DMS 273 (cell line): ENCODE measurements around the gene ZNF480.
A peak's percentile ranks its signal among the peaks of the same experiment; 100 is the strongest.
"Not testable (repeated sequence)": the region's sequence is repeated elsewhere in the genome, so short reads cannot be mapped to it uniquely, and the experiment has no call there.

ENCODE experiments used
- DNase-seq: peaks from one replicate; lab custom pipeline; 2025; ENCODE audit not compliant: unreplicated experiment; lab: John Stamatoyannopoulos, UW

ZNF480 gene

GRCh38 chr19:52296773-52297600, at the start of gene ZNF480:
Gene ZNF480 (plus strand): TSS chr19:52297169. CDS start chr19:52300413, 3,244 bp downstream.
- peak; percentile 95 for DNase-seq

DNA sequence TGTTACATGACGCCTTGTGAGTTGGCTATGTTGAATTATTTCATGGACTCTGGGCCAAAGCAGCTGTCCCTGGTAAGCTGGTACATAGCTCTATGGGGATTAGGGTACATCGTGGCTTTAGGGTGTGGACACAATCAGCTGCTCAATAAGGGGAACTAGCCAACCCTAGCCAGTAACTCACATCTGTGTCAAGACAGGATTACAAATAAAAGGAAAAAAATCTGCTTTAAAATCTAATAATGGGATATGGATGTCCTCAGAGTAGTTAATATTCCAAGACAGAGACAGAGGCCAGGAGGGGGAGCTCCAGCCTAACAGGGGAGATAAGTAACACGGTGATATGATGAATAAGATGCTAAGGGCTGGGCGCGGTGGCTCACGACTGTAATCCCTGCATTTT, 48.7 kb upstream of the ZNF480 start:
- peak; percentile 73 for DNase-seq

DNA sequence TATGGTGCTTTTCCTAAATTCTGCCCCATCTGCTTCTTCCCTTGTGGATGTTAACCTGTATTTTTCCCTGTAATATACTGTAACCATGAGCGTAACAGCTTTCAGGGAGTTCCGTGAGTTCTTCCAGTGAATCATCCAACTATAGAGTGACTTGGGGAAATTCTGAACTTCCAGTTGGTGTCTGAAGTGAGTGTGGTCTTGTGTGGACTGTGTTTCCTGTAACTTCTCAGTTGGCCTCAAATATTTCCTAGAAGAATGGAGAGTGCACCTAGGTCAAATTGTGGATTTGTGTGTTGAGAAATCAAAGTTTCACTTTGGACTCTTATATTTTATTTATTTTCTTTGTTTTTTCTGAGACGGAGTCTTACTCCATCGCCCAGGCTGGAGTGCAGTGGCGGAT, 38.5 kb upstream of the ZNF480 start:
- DNase-seq: no peak

DNA sequence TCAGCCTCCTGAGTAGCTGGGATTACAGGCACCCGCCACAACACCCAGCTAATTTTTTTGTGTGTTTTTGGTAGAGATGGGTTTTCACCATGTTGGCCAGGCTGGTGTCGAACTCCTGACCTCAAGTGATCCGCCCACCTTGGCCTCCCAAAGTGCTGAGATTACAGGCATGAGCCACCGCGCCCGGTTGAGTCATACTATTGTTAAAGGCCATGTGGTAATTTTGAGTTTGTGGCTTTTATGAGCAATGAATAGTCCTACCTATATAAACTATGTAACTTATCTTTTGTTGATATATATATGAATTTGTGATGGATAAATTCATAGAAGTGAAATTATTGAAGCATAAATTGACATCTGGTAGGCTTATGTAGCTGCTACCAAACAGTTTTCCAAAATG, 31.4 kb upstream of the ZNF480 start:
- not testable (repeated sequence) for DNase-seq

DNA sequence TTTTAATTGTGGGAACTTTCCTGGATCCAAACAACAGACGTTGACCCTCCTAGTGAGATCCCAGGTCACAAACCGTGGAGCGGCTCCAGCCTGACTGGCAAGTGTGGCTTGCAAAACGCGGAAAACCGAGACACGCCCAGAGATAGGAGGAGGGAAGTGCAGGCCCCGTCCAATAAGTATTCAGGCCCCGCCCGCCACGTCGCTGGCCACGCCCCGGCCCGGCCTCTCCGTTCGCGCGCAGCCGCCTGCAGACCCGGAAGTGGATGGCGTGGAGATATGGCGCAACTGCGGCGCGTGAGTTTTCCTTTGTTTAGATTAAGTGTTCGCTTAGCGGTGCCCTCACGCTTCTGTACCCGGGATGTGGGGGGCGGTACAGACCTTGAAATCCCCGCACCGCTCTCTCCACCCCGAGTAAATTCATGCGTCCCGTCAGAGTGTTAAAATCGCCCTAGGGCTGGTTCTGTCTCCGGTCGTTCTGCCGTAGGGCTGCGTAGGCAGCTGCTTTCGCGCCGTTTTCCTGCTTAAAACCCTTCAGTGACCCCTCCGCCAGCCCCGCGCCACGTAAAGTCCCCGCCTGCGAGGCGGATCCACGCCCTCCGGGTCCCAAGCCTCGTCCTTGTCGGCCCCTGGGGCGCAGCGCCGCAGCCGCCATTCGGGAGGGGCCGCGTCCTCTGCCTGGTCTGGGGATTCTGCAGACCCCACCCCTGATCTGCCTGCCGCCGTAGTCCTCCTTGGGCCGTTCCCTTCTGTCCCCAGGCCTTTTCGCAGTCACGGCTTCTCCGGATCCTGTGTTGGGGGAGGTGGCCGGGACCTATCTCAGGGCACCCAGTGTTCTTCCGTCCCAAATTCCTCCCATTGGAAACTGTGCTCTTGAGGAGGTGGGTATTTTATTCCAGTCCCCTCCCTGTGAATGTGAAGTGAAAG, 27.4 kb upstream of the ZNF480 start, which contains the start of gene ZNF766:
Gene ZNF766 (plus strand): TSS at position 250 of the 924 bp plus-strand sequence. CDS start 27 bp downstream, at position 277.
- peak; percentile 98 for DNase-seq

DNA sequence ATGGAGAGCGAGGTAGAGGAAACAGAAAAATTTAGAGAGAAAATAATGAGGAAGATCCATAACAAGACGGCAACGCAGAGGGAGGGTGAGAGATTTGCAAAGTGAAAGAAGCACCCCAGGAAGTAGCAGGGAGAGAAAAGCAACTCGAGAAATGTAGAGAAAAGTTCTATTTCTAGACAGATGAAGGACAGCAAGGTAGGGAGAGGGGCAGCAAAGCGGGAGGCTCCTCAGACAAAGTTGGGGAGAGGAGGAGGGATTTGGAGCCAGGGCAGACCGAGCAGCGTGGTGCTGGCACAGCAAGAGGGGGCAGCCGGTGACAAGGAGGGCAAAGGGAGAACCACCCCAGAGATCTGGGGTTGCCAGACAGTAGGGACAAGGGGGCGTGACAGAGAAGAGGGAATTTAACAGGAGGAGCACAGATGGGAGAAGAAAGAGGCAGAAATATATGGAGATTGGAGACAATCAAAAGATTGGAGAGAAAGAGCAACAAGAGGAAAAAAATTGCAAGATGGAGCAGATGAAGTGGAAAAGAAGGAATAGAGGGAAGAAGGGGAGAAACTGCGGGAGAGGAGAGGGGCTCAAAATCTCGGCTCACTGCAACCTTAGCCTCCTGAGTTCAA, 26.6 kb upstream of the ZNF480 start:
- peak; percentile 47 for DNase-seq

- no peak for DNase-seq
Measured at GRCh38 chr19:52273301-52273700, 23.7 kb upstream of the ZNF480 start.

GRCh38 chr19:52274191-52274590, 22.8 kb upstream of the ZNF480 start:
- DNase-seq: no peak

DNA sequence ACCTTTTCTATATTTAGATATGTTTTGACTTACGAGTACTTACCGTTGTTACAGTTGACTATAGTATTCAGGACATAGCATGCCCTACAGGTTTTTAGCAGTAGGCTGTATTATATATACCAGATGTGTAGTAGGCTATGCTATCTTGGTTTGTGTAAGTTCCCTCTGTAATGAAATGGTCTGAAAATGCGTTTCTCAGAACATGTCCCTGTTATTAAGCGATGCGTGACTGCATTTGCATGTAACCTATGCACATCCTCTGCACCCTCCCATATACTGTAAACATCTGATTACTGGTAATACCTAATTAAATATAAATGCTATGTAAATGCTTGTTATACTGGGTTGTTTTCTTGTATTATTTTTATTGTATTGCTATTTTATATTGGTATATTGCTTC, 21.0 kb upstream of the ZNF480 start:
- no peak for DNase-seq

DNA sequence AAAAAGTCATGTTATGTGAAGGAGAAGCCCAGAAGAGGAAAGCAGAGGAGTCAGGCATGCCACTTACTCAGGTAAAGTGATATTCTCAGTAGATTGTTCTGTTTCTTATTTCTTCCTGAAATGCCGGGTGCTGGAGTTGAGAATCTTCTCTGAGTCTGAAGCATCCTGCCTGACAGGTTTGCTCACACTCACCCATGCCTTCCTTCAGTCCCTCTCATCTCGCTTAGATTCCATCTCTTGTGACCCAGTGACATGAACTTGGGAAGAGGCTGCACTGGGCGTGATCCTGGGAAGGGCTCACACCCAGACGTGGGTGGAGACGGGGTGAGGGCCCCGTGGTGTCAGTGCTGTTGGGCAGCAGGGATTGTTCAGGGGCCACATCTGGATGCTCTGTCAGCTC, 19.5 kb upstream of the ZNF480 start:
- no peak for DNase-seq

DNA sequence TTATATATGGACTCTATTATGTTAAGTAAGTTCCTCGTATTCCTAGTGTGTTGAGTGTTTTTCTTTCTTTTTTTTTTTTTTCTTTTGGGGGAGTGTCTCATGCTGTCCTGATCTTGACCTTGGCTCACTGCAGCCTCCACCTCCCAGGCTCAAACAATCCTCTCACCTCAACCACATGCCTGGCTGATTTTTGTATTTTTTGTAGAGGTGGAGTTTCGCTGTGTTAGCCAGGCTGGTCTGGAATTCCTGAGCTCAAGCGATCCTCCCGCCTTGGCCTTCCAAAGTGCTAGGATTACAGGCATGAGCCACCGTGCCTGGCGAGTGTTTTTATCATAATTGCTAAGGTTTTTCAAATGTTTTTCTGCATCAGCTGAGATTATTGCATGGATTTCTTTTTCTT, 10.7 kb upstream of the ZNF480 start:
- no peak for DNase-seq

- DNase-seq: no peak
Measured at GRCh38 chr19:52291781-52292180, 5.2 kb upstream of the ZNF480 start.

- not testable (repeated sequence) for DNase-seq
Measured at GRCh38 chr19:52292946-52293345, 4.0 kb upstream of the ZNF480 start.

DNA sequence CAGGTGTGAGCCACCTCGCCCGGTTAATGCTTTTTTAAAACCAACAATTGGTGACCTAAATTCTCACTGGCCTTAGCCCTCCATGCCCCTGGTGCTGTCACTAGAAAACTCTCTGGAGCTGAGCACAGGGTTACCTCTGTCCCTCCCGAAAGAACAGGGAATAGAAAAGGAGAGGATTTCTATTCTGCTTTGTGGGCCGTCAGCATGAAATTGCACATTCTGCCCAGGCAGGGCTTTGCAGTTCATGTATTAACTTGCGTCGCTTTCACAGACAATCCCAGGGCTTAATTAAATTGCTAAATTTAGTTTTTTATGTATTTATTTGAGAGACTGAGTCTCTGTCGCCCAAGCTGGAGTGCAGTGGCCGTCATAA, 583 bp upstream of the ZNF480 start:
- no peak for DNase-seq

GRCh38 chr19:52297601-52298364, 814 bp downstream of the ZNF480 start:
- DNase-seq: peak; percentile 34

DNA sequence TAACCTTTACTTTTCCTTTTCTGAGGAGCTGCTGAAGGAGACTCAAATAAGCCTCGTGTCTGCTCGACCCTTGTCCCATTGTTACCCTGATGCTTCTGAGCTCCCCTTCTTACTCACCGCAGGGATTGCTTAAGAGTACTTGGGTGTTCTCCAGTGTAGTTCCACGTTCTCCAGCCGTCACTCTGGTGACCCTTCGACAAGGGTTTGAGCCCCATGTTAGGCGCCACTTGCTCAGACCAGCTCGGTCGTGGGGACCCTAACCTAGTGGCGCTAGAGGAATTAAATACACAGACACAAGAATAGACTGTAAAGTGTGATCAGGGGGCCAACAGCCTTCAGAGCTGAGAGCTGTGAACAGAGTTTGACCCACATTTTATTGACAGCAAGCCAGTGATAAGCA, 10.3 kb downstream of the ZNF480 start:
- peak; percentile 38 for DNase-seq

DNA sequence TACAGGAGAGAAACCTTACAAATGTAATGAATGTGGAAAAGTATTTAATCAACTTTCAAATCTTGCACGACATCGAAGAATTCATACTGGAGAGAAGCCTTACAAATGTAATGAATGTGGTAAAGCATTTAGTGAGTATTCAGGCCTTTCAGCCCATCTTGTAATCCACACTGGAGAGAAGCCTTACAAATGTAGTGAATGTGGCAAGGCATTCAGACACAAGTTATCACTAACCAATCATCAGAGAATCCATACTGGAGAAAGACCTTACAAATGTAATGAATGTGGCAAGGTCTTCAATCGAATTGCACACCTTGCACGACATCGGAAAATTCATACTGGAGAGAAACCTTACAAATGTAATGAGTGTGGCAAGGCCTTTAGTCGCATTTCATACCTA, 25.5 kb downstream of the ZNF480 start:
- DNase-seq: no peak

GRCh38 chr19:52331757-52332156, 34.8 kb downstream of the ZNF480 start:
- no peak for DNase-seq

- no peak for DNase-seq
Measured at GRCh38 chr19:52335768-52336116, 38.8 kb downstream of the ZNF480 start.

DNA sequence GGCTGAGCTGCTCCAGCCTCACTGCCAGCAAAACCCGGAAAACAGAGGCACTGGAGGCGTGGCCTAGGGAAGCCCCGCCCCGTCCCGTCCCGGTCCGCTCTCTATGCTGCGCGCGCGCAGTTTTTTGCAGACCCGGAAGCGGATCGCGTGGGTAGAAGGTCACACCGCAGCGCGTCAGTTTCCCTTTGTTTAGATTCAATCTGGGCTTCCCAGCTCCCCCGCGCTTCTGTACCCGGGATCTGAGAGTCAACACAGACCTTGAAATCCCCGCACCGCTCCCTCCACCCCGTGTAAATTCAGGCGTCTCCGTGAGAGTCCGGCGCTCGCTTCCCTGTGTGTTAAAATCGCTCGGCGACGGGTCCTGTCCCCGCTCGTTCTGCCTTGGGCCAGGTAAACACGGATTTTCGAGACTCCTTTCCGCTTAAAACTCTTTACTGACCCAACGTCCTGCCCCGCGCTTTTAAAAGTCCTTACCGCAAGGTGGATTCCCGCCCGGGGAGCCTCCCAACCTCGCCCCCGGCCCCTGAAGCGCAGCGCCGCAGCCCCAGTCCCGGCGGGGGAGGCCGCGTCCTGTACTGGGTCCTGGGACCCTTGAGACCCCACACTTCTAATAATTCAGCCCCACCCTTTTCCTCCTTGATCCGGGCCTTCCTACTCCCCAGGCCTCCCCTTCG, 39.3 kb downstream of the ZNF480 start, which contains the start of gene ZNF610:
Gene ZNF610 (plus strand): TSS at position 127 of the 674 bp plus-strand sequence. CDS start 12,930 bp downstream, outside the sequence.
- peak; percentile 94 for DNase-seq
